Activated CD8-positive, alpha-beta memory T cell treated with anti-CD3 and anti-CD28 coated beads for 4 hours (primary cell): ENCODE data around the gene ADAMTS7.
"Not testable (repeated sequence)": the region's sequence is repeated elsewhere in the genome, so short reads cannot be mapped to it uniquely, and the experiment has no call there.

Experiments used
- DNase-seq, 2 donors: peaks; one replicate each; pipeline ENCODE4 v3.0.0-alpha.2; 2020; ENCODE audit warnings: low read depth in 2 of 2

The ADAMTS7 gene

GRCh38 chr15:78782402-78782801 lies 28.9 kb downstream of the ADAMTS7 start:
- DNase-seq = not testable (repeated sequence)

DNA sequence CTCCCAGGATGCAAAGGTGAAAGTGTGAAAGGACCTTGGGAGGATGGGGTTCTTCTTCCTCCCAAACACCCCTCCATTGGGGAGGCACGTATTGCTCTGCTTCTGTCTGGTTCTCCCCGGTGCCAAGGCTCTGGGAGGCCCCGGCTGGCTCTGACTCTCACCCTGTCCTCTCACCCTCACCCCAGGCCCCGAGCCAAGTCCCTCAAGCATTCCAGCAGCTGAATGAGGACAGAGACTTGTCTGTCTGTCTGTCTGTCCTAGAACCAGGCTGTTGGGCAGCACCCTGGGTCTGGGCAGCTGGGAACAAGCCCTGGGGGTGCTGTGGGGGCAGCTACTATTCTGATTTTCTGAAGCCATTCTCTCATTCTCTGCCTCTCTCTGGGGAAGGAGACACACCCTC lies 29.9 kb downstream of the ADAMTS7 start:
- DNase-seq = not testable (repeated sequence)

DNA sequence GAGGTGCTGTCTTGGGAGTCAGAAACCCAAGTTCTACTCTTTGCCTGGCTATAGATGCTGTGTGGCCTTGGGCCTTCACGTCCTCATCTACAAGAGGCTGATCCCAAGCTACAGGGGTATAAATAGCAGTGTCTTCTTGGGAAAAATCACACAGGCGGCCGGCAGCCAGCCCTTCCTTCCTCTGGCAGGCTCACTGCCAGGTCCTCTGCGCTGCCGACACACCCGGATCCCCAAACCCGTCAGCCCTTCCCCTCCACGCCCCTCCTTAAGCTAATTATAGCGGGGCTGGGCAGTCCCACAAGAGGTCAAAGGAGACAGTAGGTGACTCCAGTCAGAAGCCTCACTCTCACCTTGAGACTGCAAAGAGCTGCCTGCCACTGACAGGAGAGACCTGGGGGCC lies 31.3 kb downstream of the ADAMTS7 start:
- not testable (repeated sequence) for DNase-seq

DNA sequence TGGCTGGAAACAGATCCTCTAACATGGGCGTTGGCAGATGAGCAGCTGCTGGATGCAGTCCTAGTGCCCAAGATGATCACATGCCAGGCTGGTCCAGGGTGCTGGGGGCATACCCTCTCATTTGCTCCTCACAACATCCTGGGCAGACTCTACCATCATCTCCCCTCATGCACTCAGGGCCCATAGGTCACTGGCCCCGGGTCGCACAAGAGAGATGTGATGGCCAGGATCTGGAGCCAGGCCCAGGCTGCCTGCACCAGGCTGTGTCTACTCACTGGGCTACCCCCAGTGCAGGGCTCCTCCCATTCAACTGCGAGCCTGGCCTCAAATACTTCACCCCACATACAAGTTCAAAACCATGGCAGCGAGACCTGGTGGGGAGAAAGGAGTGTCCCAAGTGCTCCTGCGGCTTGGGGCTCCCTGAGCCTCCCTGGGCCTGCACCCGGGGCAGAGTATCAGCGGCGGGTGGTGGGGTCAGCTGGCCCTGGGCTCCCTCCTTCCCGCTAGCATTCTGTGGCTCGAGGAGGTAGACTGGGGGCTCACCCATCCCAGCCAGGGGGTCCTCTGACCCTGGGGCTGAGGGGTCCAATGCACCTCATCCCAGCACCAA lies 32.0 kb downstream of the ADAMTS7 start:
- DNase-seq = not testable (repeated sequence)

DNA sequence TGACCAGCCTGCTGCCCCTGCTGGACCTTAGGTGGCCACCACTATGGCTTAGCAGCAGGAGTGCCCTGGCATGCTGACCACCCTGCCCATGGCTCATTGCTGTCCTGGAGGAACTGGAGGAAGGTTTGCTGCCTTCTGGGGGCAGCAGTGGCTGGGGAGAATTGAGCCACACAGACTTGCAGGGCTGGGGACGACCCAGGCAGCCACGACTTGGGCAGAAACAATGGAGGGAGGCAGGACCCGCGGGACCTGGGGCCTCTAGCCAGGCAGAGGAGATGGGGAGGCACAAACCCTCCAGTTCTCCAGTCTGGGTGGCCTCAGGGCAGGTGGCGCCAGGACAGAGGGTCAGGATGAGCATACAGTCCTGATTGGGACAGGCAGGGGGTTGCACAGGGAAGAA lies 32.8 kb downstream of the ADAMTS7 start:
- DNase-seq = no peak

- not testable (repeated sequence) for DNase-seq
Observed at GRCh38 chr15:78777953-78778345, 33.3 kb downstream of the ADAMTS7 start.

DNA sequence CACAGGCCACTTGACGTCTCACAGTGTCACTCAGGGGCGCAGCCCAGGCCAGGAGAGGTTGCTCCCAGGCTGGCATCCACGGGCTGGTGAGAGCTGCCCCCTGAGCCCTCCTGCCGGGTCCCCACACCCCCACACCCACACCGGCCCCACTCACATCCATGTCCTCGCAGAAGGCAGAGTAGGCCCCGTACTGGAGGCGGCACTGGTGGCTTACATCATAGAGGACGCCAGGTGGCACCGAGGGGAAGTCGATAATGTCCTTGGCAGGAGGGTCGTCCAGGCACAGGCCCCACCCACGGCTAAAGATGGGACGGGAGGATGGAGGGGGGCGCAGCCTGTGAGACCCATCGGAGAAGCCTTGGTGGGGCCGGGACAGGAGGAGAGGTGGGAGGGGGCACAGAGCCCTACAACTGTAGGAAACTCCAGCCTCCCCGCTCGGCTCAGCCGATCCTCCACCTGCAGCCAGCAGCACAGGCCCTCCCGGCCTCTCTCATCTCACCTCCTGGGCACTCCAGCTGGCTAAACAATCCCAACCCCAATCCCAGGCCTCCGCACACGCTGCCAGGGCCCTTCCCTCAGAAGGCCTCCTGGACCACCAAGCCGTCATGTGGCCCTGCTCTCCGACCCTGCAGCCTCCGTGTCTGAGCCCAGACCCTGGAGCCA lies 33.8 kb downstream of the ADAMTS7 start:
- DNase-seq = not testable (repeated sequence)

GRCh38 chr15:78776046-78776925 lies 35.0 kb downstream of the ADAMTS7 start:
- DNase-seq = not testable (repeated sequence)

GRCh38 chr15:78775472-78775871 lies 35.8 kb downstream of the ADAMTS7 start:
- no peak for DNase-seq

DNA sequence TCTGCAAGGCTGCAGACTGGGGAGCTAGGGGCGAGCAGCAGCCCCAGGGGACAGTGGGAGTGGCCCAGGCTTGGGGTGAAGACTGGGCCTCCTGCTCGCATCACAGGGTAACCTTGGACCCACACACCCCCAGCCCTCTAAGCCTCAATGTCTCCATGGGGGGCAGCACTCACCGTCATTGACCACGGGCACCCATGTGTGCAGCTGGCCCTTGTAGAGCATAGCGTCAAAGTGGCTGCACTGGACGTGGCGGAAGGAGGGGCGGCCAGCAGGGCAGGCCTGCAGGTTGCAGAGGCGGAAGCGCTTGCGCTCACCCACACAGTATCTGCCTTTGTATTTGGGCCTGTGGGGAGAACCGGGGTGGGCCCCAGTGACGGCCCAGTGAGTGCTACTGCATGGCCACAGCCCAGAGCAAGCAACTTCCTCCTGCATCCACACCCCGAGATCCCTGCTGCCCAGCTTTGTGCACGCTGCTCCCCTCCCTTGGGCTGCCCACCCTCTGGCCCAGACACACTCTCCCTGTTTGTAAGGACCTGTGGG lies 36.7 kb downstream of the ADAMTS7 start:
- DNase-seq = not testable (repeated sequence)

DNA sequence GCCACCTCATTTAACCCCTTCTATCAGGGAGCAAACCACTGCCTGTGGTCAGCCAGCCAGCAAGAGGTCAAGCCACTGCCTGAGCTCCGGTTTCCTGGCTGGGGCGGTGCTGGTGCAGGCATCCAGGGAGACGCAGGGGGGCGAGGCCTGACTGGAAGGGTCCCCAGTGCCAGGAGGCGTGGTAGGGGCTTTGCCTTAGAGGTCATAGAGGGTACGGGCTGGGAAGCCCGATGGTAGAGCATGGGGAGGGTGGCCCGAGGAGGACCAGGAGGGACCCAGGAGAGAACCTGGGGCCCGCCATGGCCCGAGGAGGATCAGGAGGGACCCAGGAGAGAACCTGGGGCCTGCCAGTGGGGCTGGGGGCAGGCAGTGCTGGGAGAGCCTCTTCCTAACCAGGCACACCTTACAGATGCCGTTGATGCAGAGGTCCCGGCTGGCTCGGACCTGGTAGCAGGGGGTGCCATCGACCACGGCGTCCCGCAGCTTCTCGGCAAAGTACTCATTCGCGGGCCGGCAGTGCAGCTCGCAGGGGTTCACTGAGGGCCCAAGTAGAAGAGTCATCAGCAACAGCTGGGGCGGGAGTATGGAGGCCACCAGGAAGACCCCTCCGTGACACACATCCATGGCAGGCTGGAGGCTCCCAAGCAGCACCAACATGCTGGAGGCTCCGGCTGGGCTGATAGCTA lies 37.4 kb downstream of the ADAMTS7 start:
- DNase-seq = not testable (repeated sequence)

GRCh38 chr15:78772738-78773137 lies 38.5 kb downstream of the ADAMTS7 start:
- DNase-seq = no peak

DNA sequence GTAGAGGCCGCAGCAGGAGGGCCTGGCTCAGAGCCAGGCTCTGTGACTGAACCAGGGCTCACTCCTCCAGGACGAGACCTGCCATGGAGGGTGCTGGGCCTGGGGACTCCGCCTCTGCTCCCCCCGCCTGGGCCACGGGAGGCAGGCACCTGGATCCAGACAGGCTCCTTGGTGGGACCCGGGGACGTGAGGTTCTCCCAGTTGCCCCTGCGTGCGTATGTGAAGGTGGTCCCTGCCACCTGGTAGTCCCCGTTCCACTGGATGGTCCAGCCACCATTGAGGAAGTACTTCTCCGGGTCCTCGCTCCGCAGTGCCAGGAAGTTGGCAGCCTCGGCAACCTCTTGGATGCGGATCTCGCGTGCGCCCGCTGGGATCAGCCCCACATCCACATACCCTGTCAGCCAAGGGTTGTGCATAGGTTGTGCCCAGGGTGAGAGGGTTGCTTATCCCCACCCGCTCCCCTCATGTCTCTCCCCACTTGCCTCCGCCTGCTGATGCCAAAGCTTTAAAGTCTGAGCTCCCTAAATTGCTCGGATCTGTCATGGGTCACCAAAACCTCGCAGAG lies 39.7 kb downstream of the ADAMTS7 start:
- DNase-seq = not testable (repeated sequence)

GRCh38 chr15:78771020-78771419 lies 40.2 kb downstream of the ADAMTS7 start:
- not testable (repeated sequence) for DNase-seq

DNA sequence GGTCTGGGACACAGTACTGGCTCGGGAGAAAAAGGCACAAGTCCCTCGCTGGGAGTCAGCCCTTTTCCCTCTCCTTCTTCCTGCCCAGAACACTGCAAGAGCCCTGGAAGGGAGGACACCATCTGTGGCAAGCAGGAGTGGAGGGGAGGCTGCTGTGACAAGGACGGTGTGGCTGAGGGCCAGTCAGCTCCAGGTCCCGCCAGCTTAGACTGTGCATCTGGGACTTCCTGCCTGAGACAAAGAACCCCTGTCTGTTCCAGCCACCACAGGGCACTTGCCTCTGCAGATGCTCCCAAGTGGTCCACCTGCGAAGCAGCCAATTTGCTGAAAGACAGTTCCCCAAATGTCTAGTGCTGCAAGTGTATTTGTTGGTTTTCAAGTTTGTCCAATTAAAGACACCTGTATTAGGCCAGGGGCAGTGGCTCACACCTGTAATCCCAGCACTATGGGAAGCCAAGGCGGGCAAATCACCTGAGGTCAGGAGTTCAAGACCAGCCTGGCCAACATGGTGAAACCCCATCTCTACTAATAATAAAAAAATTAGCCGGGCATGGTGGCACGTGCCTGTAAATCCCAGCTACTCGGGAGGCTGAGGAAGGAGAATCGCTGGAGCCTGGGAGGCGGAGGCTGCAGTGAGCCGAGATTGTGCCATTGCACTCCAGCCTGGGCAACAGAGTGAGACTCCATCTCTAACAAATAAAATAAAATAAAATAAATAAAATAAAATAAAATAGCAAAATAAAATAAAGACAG lies 41.6 kb downstream of the ADAMTS7 start:
- DNase-seq = not testable (repeated sequence)

DNA sequence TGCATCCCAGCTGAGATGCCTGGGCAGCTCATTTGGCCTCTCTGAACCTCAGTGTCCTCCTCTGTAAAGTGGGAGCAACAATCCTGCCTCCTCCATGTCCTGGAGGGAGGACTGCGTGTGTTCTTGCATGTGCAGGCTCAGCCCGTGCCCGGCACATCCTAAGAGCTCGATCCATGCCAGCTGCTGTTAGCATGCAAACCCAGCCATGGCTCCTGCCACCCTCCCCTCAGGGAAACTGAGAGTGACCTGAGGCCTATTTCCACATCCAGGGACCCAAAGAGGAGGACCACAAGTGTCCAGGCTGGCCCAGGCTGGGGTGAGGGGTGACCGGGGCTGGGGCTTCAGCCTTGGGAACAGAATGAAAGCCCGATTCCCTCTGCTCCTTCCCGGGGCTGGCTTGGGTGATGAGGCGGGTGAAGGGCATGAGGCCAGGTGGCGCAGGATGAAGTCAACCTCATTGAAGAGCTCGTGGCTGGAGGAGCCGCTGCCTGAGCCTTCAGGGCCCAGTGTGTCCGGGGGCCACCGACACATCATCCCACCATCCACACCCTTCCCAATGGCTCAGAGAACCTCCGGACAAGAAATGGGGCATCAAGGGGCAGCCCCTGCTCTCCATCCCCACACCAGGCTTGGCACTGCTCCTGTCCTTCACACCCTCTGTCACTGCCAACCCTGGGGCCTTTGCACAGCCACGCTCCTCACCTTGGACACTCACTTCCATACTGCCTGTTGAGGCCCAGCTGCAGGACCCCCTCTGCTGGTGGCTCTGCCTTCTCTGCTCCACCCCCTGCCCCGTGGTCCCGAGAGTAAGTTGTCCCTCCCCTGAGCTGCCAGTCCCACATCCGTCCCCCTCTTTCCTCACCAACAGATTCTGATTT lies 42.5 kb downstream of the ADAMTS7 start:
- DNase-seq = no peak

DNA sequence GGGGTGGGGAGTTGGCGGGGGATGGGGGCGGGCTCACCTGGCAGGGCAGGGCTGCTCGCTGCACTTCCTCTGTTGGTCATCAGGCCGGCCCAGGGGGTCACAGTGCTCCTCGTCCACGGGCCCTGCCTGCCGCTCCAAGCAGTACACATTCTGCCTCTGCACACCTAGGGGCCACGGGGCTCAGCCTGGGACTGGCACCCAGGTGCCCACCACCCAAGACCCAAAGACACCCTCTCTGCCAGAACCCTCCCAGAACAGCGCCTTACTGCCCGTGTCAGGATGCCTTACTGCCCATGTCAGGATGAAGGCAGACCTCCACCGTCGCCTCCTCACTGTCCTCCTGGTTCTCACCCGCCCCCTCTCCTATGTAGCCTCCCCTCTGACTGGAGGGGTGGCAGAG lies 43.2 kb downstream of the ADAMTS7 start:
- no peak for DNase-seq

DNA sequence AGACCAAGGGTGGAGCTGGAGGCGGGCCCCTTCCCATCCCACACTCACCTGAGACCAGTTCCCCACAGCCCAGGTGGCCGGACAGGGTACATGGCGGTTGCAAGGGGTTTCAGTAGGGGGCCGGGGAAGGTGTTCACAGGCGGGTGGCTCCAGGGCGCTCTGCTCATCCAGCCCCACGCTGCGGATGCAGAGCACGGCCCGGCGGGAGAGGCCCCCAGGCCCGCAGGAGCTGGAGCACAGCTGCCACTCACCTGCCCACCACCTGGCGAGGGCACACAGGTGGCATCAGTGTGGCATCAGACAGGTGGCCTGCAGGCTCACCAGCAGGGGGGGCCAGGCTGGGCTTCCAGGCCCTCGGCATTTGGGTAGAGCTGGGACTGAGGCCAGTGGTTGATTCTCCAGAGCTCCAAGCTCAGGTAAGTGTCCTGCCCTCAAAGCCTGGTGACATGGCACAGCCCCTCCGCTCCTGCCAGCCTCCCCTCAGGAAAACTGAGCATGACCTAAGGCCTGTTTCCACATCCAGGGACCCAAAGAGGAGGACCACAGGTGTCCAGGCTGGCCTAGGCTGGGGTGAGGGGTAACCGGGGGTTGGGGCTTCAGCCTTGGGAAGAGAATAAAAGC lies 43.8 kb downstream of the ADAMTS7 start:
- DNase-seq = no peak

DNA sequence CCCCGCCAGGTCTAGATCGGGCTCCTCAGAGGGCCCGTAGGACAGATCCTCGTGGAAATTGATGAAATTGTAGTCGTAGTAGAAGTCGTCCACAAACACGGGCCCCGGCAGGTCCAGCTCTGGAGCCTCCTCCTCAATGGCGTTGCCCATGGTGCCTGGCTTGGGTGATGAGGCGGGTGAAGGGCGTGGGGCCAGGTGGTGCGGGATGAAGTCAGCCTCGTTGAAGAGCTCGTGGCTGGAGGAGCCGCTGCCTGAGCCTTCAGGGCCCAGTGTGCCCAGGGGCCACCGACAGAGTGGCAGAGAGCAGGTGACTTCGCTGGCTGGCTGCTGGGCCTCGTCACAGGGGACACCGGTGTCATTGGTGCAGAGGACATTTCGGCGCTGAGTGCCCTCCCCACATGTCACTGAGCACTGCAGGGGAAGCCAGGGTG lies 44.6 kb downstream of the ADAMTS7 start:
- DNase-seq = not testable (repeated sequence)
